Activated CD8-positive, alpha-beta memory T cell treated with anti-CD3 and anti-CD28 coated beads for 4 hours (primary cell): Measurements from ENCODE around the gene FGF11.
"Not testable (repeated sequence)": the region's sequence is repeated elsewhere in the genome, so short reads cannot be mapped to it uniquely, and the experiment has no call there.

Experiments used
- DNase-seq, 2 donors: peaks; one replicate each; pipeline ENCODE4 v3.0.0-alpha.2; 2020; ENCODE audit warnings: low read depth in 2 of 2

Gene FGF11

GRCh38 chr17:7460850-7461660 is 21.7 kb downstream of the FGF11 start:
- DNase-seq = no peak

- DNase-seq = no peak
Measured at GRCh38 chr17:7462474-7463371, 23.4 kb downstream of the FGF11 start.

GRCh38 chr17:7463372-7463846 is 24.1 kb downstream of the FGF11 start:
- DNase-seq = no peak

GRCh38 chr17:7464081-7464480 is 24.8 kb downstream of the FGF11 start:
- no peak for DNase-seq

GRCh38 chr17:7465597-7466275 is 26.4 kb downstream of the FGF11 start:
- no peak for DNase-seq

GRCh38 chr17:7466318-7466638 is 27.0 kb downstream of the FGF11 start:
- DNase-seq = no peak

- DNase-seq = no peak
Measured at GRCh38 chr17:7466639-7467341, 27.5 kb downstream of the FGF11 start.

GRCh38 chr17:7467498-7467897 is 28.2 kb downstream of the FGF11 start:
- DNase-seq = no peak

GRCh38 chr17:7468290-7468689 is 29.0 kb downstream of the FGF11 start:
- DNase-seq = no peak

- DNase-seq = no peak
Measured at GRCh38 chr17:7468804-7469389, 29.6 kb downstream of the FGF11 start.

- not testable (repeated sequence) for DNase-seq
Measured at GRCh38 chr17:7469843-7470242, 30.5 kb downstream of the FGF11 start.

- not testable (repeated sequence) for DNase-seq
Measured at GRCh38 chr17:7470457-7470973, 31.2 kb downstream of the FGF11 start.

GRCh38 chr17:7471729-7472128 is 32.4 kb downstream of the FGF11 start:
- DNase-seq = no peak

GRCh38 chr17:7474767-7475166 is 35.5 kb downstream of the FGF11 start:
- DNase-seq = not testable (repeated sequence)

GRCh38 chr17:7475764-7476422 is 36.6 kb downstream of the FGF11 start:
- DNase-seq = no peak

GRCh38 chr17:7476494-7476893 is 37.2 kb downstream of the FGF11 start:
- DNase-seq = no peak

- no peak for DNase-seq
Measured at GRCh38 chr17:7476951-7477350, 37.6 kb downstream of the FGF11 start.

GRCh38 chr17:7477392-7478275 is 38.3 kb downstream of the FGF11 start:
- no peak for DNase-seq
